Activated naive CD4-positive, alpha-beta T cell treated with anti-CD3 and anti-CD28 coated beads, Interleukin-2, amount 50 U/mL, for 72 hours (primary cell): Measurements from ENCODE around the gene OR8G5. TPM values are rescaled to one million over a fixed set of nuclear protein-coding genes. Genes with fewer than 3 reads are reported as not detected.
"Not testable (repeated sequence)": the region's sequence is repeated elsewhere in the genome, so short reads cannot be mapped to it uniquely, and the experiment has no call there.

Source experiments
- ATAC-seq, 2 donors: fragments of 150-1000 bp; cut with Tn5 transposase; 2 replicates each; pipeline ENCODE4 v1.10.0; 2021; ENCODE audit warnings: mild to moderate bottlenecking in 2 of 2, moderate library complexity in 2 of 2
- DNase-seq, 2 donors: peaks; one replicate each; pipeline ENCODE4 v3.0.0; 2021 to 2022; ENCODE audit warnings: low spot score in 2 of 2
- H3K27ac Mint-ChIP-seq, 2 donors: one replicate each; pipeline ENCODE4 v1.8.0; 2022; ENCODE audit warnings: mild to moderate bottlenecking in 2 of 2, mixed read lengths in 2 of 2
- H3K36me3 Mint-ChIP-seq, 2 donors: one replicate each; pipeline ENCODE4 v1.8.0; 2022; ENCODE audit warnings: mixed read lengths in 2 of 2
- H3K9me3 Mint-ChIP-seq, 2 donors: one replicate each; pipeline ENCODE4 v1.8.0; 2022; ENCODE audit warnings: mixed read lengths in 2 of 2
- total RNA-seq, 2 donors: library from RNA; stranded (reverse); gene quantifications; one replicate each; pipeline ENCODE4 v1.2.3, GENCODE V29; 2022

The OR8G5 gene, protein sequence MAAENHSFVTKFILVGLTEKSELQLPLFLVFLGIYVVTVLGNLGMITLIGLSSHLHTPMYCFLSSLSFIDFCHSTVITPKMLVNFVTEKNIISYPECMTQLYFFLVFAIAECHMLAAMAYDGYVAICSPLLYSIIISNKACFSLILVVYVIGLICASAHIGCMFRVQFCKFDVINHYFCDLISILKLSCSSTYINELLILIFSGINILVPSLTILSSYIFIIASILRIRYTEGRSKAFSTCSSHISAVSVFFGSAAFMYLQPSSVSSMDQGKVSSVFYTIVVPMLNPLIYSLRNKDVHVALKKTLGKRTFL
- total RNA-seq, result not detected

DNA sequence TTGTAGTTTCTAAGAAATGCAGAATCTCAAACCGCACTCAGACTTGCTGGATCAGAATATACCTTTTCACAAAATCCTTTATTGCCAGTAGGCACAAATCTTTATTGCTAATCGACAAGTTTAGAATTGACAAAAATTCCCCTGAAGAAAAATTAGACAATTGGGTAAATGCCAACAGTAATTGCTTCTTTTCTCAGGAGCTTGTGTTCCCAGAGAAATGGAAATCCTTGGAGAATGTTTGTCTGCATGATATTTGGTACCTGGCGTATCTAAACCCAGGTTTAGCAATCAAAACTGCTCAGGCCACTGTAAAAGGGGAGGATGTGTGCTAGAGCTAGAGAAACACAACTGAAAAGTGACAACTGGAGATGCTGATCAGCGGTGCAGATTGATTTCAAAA is at the start of gene OR8G5:
TSS of gene OR8G5 (plus strand) at position 301 of the 400 bp plus-strand sequence. CDS start 8,556 bp downstream, outside the sequence.
- ATAC-seq, result no peak
- Mint-ChIP-seq H3K27ac (no peak within 1 kb of the TSS), H3K36me3 (no peaks in the 10 kb centered on the region), H3K9me3 (no peaks in the 10 kb centered on the region)
- no peak for DNase-seq

DNA sequence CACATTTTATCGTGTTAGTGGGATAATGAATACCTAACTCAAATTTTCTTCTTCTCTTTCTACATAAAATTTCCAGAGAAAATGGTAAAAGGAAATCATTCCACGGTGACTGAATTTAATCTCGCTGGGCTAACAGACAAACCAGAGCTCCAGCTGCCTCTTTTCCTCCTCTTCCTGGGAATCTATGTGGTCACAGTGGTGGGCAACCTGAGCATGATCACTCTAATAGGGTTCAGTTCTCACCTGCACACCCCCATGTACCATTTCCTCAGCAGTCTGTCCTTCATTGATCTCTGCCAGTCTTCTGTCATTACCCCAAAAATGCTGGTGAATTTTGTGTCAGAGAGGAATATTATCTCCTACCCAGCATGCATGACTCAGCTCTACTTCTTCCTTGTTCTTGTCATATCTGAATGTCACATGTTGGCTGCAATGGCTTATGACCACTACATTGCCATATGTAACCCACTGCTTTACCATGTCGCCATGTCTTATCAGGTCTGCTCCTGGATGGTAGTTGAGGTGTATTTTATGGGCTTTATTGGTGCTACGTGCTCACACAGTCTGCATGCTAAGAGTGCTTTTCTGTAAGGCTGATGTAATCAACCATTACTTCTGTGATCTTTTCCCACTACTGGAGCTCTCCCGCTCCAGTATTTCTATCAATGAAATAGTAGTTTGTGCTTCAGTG is 48.9 kb upstream of the OR8G5 start:
- H3K36me3 Mint-ChIP-seq, result no peaks in the 10 kb centered on the region
- no peaks in the 10 kb centered on the region for H3K9me3 Mint-ChIP-seq

DNA sequence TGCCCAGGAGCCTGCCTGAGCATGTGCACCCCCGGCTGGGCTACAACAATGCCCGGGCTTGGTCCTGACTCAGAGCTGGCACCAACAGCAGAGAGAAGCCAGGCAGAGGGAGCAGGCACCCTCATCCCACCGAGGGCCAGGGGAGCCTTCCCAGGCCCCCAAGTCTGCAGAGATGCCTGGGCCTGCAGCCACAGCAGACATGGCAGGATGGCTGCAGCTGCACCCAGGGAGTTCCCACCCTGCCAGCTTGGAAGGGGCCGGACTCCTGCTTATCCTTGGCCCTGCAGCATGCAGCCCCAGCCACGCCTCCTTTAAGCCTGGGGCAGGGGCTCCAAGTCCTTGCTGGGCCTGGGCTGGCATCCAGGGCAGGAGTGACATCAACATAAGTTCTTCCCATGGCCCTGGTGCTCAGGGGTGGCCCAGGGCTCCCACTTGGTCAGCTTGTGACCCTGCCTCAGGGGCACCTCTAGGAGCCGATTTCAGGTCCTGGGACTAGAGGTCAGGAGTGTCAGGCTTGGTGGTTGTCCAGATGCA is 46.3 kb upstream of the OR8G5 start:
- no peaks in the 10 kb centered on the region for H3K36me3 Mint-ChIP-seq
- DNase-seq, result no peak
- H3K9me3 Mint-ChIP-seq, result no peaks in the 10 kb centered on the region
- no peak overlapping the region for H3K27ac Mint-ChIP-seq
- ATAC-seq, result no peak

More for the DNA sequence above, 48.9 kb upstream of the OR8G5 start:
- H3K27ac Mint-ChIP-seq, result no peak overlapping the region
- ATAC-seq (no peak), DNase-seq (no peak)

DNA sequence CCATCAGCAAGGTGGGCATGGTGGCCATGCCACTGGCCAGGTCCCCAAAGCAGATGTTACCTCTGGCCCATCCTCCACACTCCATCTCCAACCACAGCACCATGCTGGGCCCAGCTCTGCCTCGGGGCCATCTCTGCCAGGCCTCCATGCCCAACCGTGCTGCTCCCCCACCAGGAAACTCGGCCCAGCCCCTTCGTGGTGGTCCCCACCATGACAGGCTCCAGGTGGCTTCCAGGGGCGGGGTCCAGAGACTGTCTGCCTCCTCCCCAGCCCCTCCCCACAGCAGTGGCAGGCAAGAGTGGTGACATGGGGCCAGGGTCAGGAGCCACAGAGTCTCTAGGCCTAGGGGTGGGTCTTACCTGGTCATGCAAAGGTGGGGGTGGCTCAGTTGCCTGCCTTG is 45.8 kb upstream of the OR8G5 start:
- Mint-ChIP-seq H3K27ac (no peak overlapping the region), H3K36me3 (no peaks in the 10 kb centered on the region), H3K9me3 (no peaks in the 10 kb centered on the region)
- DNase-seq (no peak), ATAC-seq (no peak)

DNA sequence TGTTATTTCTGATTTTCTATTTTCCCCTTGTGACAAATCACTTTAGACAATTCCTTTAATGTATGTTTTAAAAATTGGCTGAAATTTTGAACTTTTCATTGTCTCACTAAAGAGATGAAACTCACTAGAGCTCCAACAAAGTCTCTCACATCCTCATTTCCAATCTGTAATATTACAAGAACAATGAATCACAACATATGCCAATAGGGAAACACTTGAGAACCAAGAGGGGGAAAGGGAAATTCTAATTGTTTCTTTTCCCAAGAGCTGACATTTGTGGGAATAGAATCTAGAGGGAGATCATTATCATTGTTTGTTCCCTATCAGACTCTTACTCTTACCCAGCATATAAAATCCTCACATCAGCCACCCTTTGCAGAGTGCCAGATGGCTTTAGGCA is 44.9 kb upstream of the OR8G5 start:
- DNase-seq (no peak), ATAC-seq (no peak)
- no peak overlapping the region for H3K27ac Mint-ChIP-seq
- H3K9me3 Mint-ChIP-seq, result no peaks in the 10 kb centered on the region
- no peaks in the 10 kb centered on the region for H3K36me3 Mint-ChIP-seq

DNA sequence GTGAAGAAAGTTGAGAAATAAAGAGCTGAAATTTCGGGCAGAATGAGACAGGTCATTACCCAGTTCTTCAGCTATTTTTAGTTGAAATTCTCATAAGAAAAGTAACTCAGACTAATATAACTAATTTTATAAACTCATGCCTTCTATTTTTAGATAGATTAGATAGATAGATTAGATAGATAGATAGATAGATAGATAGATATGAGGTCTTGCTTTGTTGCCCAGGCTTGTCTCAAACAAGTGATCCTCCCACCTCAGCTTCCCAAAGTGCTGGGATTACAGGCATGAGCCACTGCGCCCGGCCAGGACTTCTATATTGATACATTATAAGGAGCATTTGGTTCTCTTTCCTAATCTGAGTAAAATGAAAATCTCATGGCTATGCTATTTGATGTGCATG is 42.1 kb upstream of the OR8G5 start:
- Mint-ChIP-seq H3K36me3 (no peaks in the 10 kb centered on the region), H3K27ac (no peak overlapping the region), H3K9me3 (no peaks in the 10 kb centered on the region)
- ATAC-seq (no peak), DNase-seq (no peak)

DNA sequence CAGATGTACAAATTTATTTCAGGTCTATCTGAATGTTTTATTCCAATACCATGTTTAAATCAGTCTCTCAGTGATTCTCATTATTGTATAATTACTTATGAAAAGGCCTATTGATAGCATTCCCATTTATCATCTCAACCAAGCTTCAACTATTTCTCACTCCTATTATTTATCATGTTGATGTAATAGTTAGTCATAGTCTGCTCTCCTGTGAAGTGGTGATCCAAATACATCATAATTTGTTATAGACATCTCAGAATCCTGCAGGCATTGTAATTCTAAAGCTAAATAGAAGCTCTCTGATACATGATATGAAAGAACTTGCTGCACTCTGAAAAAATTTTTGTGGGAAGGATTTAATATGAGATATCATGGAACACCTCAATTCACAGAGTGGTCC is 37.0 kb upstream of the OR8G5 start:
- ATAC-seq (no peak), DNase-seq (no peak)
- Mint-ChIP-seq H3K36me3 (no peaks in the 10 kb centered on the region), H3K9me3 (no peaks in the 10 kb centered on the region), H3K27ac (no peak overlapping the region)

DNA sequence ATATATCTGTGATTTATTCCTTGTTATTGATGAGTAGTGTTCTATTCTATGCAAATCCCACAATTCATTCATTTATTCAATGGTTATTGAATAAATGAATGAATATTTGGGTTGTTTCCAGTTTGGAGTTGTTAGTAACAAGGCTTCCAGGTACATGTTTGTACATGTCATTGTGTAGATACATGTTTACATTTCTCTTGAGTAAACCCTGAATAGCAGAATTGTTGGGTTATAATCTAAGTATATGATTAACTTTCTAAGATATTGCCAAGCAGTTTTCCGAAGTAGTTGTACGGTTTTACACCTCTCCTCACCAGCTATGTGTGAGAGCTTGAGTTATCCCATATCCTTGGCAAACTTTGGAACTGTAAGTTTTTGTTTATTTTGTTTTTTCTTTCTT is 33.8 kb upstream of the OR8G5 start:
- H3K27ac Mint-ChIP-seq, result peak overlapping the region in 1 of 2 donors; percentile 39
- no peak for DNase-seq
- no peak for ATAC-seq
- H3K36me3 Mint-ChIP-seq, result no peaks in the 10 kb centered on the region
- H3K9me3 Mint-ChIP-seq, result no peaks in the 10 kb centered on the region

DNA sequence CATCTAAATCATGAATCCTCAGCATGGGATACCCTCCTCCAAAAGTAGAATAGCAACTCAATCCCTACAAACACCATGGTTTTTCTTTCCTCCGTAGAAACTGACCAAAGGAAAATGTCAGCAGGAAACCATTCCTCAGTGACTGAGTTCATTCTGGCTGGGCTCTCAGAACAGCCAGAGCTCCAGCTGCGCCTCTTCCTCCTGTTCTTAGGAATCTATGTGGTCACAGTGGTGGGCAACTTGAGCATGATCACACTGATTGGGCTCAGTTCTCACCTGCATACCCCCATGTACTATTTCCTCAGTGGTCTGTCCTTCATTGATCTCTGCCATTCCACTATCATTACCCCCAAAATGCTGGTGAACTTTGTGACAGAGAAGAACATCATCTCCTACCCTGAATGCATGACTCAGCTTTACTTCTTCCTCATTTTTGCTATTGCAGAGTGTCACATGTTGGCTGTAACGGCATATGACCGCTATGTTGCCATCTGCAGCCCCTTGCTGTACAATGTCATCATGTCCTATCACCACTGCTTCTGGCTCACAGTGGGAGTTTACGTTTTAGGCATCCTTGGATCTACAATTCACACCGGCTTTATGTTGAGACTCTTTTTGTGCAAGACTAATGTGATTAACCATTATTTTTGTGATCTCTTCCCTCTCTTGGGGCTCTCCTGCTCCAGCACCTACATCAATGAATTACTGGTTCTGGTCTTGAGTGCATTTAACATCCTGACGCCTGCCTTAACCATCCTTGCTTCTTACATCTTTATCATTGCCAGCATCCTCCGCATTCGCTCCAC is 31.4 kb upstream of the OR8G5 start:
- not testable (repeated sequence) for H3K9me3 Mint-ChIP-seq, DNase-seq, ATAC-seq, H3K27ac Mint-ChIP-seq, H3K36me3 Mint-ChIP-seq

DNA sequence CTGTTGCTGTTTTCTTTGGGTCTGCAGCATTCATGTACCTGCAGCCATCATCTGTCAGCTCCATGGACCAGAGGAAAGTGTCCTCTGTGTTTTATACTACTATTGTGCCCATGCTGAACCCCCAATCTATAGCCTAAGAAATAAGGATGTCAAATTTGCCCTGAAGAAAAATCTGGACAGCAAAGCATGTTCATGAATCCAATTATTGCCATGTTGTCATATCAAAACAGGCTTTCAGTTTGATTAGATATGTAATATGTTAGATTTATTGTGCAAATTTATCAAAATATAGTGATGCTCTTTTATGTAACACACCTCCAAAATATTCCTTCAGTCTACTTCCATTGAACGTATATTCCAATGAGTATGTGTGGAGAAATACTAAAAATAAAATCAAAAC is 30.7 kb upstream of the OR8G5 start:
- Mint-ChIP-seq H3K9me3 (no peaks in the 10 kb centered on the region), H3K27ac (no peak overlapping the region), H3K36me3 (no peaks in the 10 kb centered on the region)
- ATAC-seq (no peak), DNase-seq (no peak)

DNA sequence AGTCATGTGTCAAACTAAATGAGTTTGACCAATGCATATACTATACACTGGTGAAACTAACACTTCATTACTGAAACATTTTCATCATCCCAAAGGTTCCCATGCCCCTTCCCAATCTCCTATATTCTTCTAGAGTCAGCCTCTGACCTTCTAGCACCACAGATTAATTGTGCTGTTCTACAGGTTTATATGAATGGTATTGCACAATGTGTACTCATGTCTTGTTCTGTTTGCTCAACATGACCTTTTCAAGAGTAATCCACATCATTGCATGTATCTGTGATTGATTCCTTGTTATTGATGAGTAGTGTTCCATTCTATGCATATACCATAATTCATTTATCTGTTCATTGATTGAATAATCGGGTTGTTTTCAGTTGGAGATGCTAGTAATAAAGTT is 22.8 kb upstream of the OR8G5 start:
- no peak for ATAC-seq
- Mint-ChIP-seq H3K27ac (no peak overlapping the region), H3K36me3 (no peaks in the 10 kb centered on the region), H3K9me3 (no peaks in the 10 kb centered on the region)
- no peak for DNase-seq

DNA sequence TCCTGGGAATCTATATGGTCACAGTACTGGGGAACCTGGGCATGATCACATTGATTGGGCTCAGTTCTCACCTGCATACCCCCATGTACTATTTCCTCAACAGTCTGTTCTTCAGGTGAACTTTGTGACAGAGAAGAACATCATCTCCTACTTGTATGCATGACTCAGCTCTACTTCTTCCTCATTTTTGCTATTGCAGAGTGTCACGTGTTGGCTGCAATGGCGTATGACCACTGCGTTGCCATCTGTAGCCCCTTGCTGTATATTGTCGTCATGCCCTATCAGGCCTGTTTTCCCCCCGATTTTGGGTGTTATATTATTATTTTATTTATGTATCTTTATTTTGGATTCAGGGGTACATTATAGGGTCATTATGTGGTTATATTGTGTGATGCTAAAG is 17.7 kb upstream of the OR8G5 start:
- Mint-ChIP-seq H3K9me3 (no peaks in the 10 kb centered on the region), H3K36me3 (no peaks in the 10 kb centered on the region), H3K27ac (no peak overlapping the region)
- DNase-seq, result no peak
- ATAC-seq, result no peak

DNA sequence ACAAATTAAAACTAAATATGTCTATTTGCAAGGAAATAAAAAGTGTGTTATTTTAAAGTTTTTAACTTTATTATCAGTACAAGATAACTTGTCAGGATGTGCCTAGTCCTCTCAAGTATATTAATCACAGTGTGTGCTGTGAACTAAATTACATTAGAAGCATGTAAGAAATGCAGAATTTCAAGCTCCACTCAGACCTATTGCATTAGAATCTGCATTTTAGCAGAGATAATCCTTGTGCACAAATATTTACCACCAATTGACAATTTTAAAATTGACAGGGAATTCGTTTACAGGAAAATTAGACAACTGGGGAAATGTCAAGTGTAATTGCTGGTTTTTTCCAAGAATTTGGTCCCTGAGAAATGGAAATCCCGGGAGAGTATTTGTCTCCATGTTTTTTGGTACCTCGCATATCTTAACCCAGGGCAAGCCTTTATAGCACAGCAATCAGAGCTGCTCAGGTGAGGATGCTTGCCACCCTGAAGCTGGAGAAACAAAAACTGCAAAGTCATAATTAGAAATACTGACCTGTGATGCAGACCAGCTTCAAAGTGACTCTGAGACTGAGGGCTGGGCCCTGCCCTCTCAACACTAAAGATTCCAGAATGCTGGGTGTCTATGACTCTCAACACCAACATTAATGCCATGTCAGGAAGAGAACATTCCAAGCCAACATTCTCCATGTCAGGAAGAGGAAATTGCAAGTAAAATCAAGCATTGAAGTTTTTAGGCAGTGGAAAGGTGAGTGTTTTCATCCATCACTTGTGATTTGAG is 15.4 kb upstream of the OR8G5 start, which contains the start of gene OR8G1:
TSS of gene OR8G1 (plus strand) at position 475 of the 777 bp plus-strand sequence. CDS start 8,581 bp downstream, outside the sequence.
- ATAC-seq, result no peak
- Mint-ChIP-seq H3K36me3 (no peaks in the 10 kb centered on the region), H3K27ac (no peak within 1 kb of the TSS), H3K9me3 (no peaks in the 10 kb centered on the region)
- DNase-seq, result no peak

DNA sequence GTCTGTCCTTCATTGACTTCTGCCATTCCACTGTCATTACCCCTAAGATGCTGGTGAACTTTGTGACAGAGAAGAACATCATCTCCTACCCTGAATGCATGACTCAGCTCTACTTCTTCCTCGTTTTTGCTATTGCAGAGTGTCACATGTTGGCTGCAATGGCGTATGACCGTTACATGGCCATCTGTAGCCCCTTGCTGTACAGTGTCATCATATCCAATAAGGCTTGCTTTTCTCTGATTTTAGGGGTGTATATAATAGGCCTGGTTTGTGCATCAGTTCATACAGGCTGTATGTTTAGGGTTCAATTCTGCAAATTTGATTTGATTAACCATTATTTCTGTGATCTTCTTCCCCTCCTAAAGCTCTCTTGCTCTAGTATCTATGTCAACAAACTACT is 6.3 kb upstream of the OR8G5 start:
- not testable (repeated sequence) for H3K9me3 Mint-ChIP-seq, ATAC-seq

DNA sequence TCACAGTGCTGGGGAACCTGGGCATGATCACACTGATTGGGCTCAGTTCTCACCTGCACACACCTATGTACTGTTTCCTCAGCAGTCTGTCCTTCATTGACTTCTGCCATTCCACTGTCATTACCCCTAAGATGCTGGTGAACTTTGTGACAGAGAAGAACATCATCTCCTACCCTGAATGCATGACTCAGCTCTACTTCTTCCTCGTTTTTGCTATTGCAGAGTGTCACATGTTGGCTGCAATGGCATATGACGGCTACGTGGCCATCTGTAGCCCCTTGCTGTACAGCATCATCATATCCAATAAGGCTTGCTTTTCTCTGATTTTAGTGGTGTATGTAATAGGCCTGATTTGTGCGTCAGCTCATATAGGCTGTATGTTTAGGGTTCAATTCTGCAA is 8.9 kb downstream of the OR8G5 start:
- H3K36me3 Mint-ChIP-seq, DNase-seq, ATAC-seq, H3K27ac Mint-ChIP-seq, H3K9me3 Mint-ChIP-seq: not testable (repeated sequence)

More for the DNA sequence above, 6.3 kb upstream of the OR8G5 start:
- not testable (repeated sequence) for H3K27ac Mint-ChIP-seq, DNase-seq, H3K36me3 Mint-ChIP-seq

DNA sequence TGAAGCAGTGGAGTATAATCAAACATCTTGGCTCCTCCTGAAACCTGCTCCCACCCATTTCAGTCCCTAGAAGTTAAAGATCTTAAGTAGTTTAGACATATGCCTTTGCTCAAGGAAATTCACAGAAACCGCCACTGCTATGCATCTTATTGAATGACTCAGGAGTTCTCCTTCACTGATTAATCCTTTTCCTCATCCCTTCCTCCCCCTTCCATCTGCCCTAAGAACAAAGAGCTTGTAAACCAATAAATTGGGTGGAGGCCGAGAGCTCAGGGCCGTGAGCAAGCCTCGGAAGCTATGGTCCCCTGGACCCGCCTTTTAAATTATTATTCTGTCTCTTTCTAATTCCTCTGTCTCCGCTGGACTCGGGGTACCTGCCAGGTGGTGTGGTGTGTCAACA is 14.7 kb downstream of the OR8G5 start:
- not testable (repeated sequence) for H3K9me3 Mint-ChIP-seq, DNase-seq, ATAC-seq, H3K27ac Mint-ChIP-seq, H3K36me3 Mint-ChIP-seq
